WTC11 (cell line): Measurements from ENCODE around the gene GNB2. TPM values are rescaled to one million over a fixed set of nuclear protein-coding genes. Genes with fewer than 3 reads are reported as not detected.

Experiments used
- ATAC-seq: fragments of 200-7000 bp; cut with Tn5 transposase; 2 replicates; pipeline ENCODE4 v1.10.0; 2021; ENCODE audit warnings: mild to moderate bottlenecking, moderate library complexity
- CTCF ChIA-PET: fragments of 300-600 bp; sonication (Branson Sonifier 250); formaldehyde crosslinking; loops from one replicate; lab custom pipeline; 2021; ENCODE audit warnings: antibody characterized with exemption; lab: Charles Lee
- POLR2A ChIA-PET: fragments of 350-600 bp; sonication (Branson Sonifier 250); formaldehyde crosslinking; loops from one replicate; lab custom pipeline; 2021; ENCODE audit warnings: antibody characterized with exemption; lab: Charles Lee
- DNase-seq: peaks from one replicate; pipeline ENCODE4 v3.0.0; 2021; ENCODE audit warnings: low spot score
- H3K27ac Mint-ChIP-seq: 2 replicates; pipeline ENCODE4 v1.8.0; 2021; ENCODE audit warnings: mixed read lengths
- H3K27me3 Mint-ChIP-seq: 2 replicates; pipeline ENCODE4 v1.8.0; 2021; ENCODE audit warnings: low read depth, mild to moderate bottlenecking, moderate library complexity, mixed read lengths
- H3K36me3 Mint-ChIP-seq: 2 replicates; pipeline ENCODE4 v1.8.0; 2021; ENCODE audit warnings: mixed read lengths
- H3K4me1 Mint-ChIP-seq: 2 replicates; pipeline ENCODE4 v1.8.0; 2022; ENCODE audit warnings: mixed read lengths
- H3K4me3 Mint-ChIP-seq: 2 replicates; pipeline ENCODE4 v1.8.0; 2021; ENCODE audit warnings: mild to moderate bottlenecking, moderate library complexity, mixed read lengths
- H3K9me3 Mint-ChIP-seq: 2 replicates; pipeline ENCODE4 v1.8.0; 2021; ENCODE audit warnings: mixed read lengths
- GRHL2 ChIP-seq: fragments of 250-450 bp; sonication (Bioruptor Pico); IDR thresholded peaks from 2 replicates; pipeline ENCODE4 v1.8.0; 2022; ENCODE audit warnings: mild to moderate bottlenecking, moderate library complexity; ENCODE audit not compliant: insufficient replicate concordance, severe bottlenecking
- JUN ChIP-seq: sonication (generic); formaldehyde crosslinking; IDR thresholded peaks from 2 replicates; pipeline ENCODE4 v1.8.0; 2023; ENCODE audit warnings: mild to moderate bottlenecking, missing genetic modification reagents
- MXD4 ChIP-seq: fragments of 250-450 bp; sonication (Bioruptor Pico); IDR thresholded peaks from 2 replicates; pipeline ENCODE4 v1.8.0; 2021; ENCODE audit warnings: mild to moderate bottlenecking, moderate library complexity, borderline replicate concordance
- NR3C1 ChIP-seq: sonication (generic); formaldehyde crosslinking; conservative IDR thresholded peaks from 2 replicates; pipeline ENCODE4 v1.8.1; 2023; ENCODE audit warnings: low read depth, mild to moderate bottlenecking, missing genetic modification reagents
- RORB ChIP-seq: fragments of 250-450 bp; sonication (Bioruptor Pico); IDR thresholded peaks from 2 replicates; pipeline ENCODE4 v1.9.0; 2021; ENCODE audit warnings: mild to moderate bottlenecking
- SP1 ChIP-seq: sonication (generic); formaldehyde crosslinking; conservative IDR thresholded peaks from 2 replicates; pipeline ENCODE4 v1.8.1; 2022; ENCODE audit warnings: missing genetic modification reagents
- TEAD1 ChIP-seq: sonication (generic); formaldehyde crosslinking; IDR thresholded peaks from 2 replicates; pipeline ENCODE4 v1.8.0; 2022; ENCODE audit warnings: mild to moderate bottlenecking, missing genetic modification reagents
- ZNF138 ChIP-seq: sonication (generic); formaldehyde crosslinking; conservative IDR thresholded peaks from 2 replicates; pipeline ENCODE4 v1.8.1; 2022; ENCODE audit warnings: mild to moderate bottlenecking, moderate library complexity, missing genetic modification reagents
- ZNF263 ChIP-seq: sonication (generic); formaldehyde crosslinking; IDR thresholded peaks from 2 replicates; pipeline ENCODE4 v1.8.1; 2022; ENCODE audit warnings: low read depth, mild to moderate bottlenecking, moderate library complexity, missing genetic modification reagents
- total RNA-seq: library from RNA; stranded (reverse); gene quantifications from 3 replicates; pipeline ENCODE4 v1.2.3, GENCODE V29; 2021
- TF ChIP-seq, protein P1 (sequence below): sonication (generic); formaldehyde crosslinking; IDR thresholded peaks from 2 replicates; pipeline ENCODE4 v1.8.0; 2022; ENCODE audit warnings: mild to moderate bottlenecking, missing genetic modification reagents
- TF ChIP-seq, protein P2 (sequence below): fragments of 250-450 bp; sonication (Bioruptor Pico); IDR thresholded peaks from 2 replicates; pipeline ENCODE4 v1.9.0; 2021; ENCODE audit warnings: mild to moderate bottlenecking
- TF ChIP-seq, protein P3 (sequence below): fragments of 250-450 bp; sonication (Bioruptor Pico); IDR thresholded peaks from 2 replicates; pipeline ENCODE4 v1.9.0; 2021; ENCODE audit warnings: mild to moderate bottlenecking, borderline replicate concordance
- TF ChIP-seq, protein P4 (sequence below): sonication (generic); formaldehyde crosslinking; IDR thresholded peaks from 2 replicates; pipeline ENCODE4 v1.8.0; 2023; ENCODE audit warnings: missing genetic modification reagents
- TF ChIP-seq, protein P5 (sequence below): fragments of 250-450 bp; sonication (Bioruptor Pico); IDR thresholded peaks from 2 replicates; pipeline ENCODE4 v2.1.2; 2022; ENCODE audit warnings: mild to moderate bottlenecking, moderate library complexity
- TF ChIP-seq, protein P6 (sequence below): sonication (generic); formaldehyde crosslinking; IDR thresholded peaks from 2 replicates; pipeline ENCODE4 v1.8.1; 2022; ENCODE audit warnings: mild to moderate bottlenecking, moderate library complexity, missing genetic modification reagents
- TF ChIP-seq, protein P7 (sequence below): sonication (generic); formaldehyde crosslinking; IDR thresholded peaks from 2 replicates; pipeline ENCODE4 v1.8.0; 2022; ENCODE audit warnings: missing genetic modification reagents
- TF ChIP-seq, protein P8 (sequence below): sonication (generic); formaldehyde crosslinking; IDR thresholded peaks from 2 replicates; pipeline ENCODE4 v1.8.0; 2022; ENCODE audit warnings: mild to moderate bottlenecking, missing genetic modification reagents

The GNB2 gene
- total RNA-seq, 1 experiment from 2014 or later, result 194 TPM

DNA sequence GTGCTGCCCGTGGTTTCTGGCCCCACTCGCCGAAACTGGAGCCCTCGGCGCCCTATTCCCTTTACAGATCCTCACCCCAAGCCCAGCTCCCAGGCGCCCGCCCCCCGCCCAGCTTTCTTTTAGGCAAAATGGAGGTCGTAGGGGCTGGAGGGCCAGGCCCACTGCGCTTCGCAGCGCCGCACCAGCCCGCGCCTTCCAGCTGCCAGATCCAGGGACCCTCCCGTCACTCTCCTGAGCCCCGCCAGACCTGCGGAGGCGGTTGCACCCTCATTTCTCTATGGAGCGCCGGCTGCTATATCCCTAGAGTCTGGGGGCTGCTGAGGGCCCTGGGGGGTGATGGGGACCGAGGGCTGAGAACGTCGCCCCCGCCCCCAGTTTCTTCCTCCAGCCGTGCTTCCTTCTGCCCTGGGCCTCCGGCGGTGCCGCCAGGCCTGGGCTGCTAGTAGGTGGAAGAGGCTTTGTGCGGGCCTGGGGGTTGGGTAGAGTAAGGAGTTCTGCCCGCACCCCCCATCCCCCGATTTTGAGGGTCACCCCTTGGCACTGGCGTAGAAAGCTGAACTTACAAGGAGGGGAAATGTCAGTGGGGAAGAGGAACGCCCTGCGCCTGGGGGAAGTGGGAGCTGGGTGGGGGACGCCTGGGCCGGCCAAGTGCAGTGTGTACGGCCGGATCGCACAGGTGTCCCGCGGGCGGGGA is 1.0 kb downstream of the GNB2 start:
- ATAC-seq, result no peak
- H3K36me3 Mint-ChIP-seq, result peaks cover 9% of the 10 kb centered on the region
- H3K4me1 Mint-ChIP-seq, result peaks cover 7% of the 10 kb centered on the region
- peaks cover 34% of the 10 kb centered on the region for H3K27me3 Mint-ChIP-seq
- H3K4me3 Mint-ChIP-seq, result peak overlapping the region; percentile 88
- TF ChIP-seq MXD4 (CRISPR knock-in tag), result no peak
- TF ChIP-seq, protein P1, sequence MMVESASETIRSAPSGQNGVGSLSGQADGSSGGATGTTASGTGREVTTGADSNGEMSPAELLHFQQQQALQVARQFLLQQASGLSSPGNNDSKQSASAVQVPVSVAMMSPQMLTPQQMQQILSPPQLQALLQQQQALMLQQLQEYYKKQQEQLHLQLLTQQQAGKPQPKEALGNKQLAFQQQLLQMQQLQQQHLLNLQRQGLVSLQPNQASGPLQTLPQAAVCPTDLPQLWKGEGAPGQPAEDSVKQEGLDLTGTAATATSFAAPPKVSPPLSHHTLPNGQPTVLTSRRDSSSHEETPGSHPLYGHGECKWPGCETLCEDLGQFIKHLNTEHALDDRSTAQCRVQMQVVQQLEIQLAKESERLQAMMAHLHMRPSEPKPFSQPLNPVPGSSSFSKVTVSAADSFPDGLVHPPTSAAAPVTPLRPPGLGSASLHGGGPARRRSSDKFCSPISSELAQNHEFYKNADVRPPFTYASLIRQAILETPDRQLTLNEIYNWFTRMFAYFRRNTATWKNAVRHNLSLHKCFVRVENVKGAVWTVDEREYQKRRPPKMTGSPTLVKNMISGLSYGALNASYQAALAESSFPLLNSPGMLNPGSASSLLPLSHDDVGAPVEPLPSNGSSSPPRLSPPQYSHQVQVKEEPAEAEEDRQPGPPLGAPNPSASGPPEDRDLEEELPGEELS (CRISPR knock-in tag), result 0 out of 2 replicates have a peak, but pooled peaks have one; percentile 17
- no peak overlapping the region for H3K27ac Mint-ChIP-seq
- no peaks in the 10 kb centered on the region for H3K9me3 Mint-ChIP-seq
- CTCF ChIA-PET, result interaction anchor here (0.5 to 4.1 kb wide), 12 partner anchors 9 to 154 kb away, joined by 3 to 18 read pairs (median 4); partner anchors contain the start of genes GIGYF1, MOSPD3 and POP7
- no peak for DNase-seq
- POLR2A ChIA-PET, result interaction anchor here (0.6 to 1.2 kb wide), 3 partner anchors 11 to 228 kb away, joined by 3 to 12 read pairs (median 4); partner anchors contain the start of gene FBXO24

DNA sequence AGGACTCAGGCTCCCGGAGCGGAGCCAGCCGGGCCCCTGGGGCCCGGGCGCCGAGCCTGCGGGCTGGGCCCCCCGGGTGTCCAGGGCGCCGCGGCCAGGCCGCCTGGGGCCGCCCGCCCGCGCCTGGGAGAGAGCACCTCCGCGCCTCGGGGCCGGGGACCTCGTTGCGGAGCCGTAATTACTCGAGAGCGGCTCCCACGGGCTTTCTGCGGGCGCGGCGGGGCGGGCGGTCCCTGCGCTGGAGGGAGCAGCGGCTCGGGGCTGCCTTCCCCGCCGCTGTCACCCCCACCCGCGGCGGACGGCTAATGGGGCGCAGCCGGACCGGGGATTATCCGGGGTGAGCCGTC is 1.5 kb downstream of the GNB2 start:
- H3K27me3 Mint-ChIP-seq, result peaks cover 29% of the 10 kb centered on the region
- H3K36me3 Mint-ChIP-seq, result peaks cover 11% of the 10 kb centered on the region
- DNase-seq (no peak), ATAC-seq (no peak)
- ChIA-PET POLR2A (interaction anchor here (0.6 to 1.2 kb wide), 3 partner anchors 10 to 229 kb away, joined by 3 to 12 read pairs (median 4); partner anchors contain the start of gene FBXO24), CTCF (interaction anchor here (0.5 to 4.1 kb wide), 12 partner anchors 8 to 153 kb away, joined by 3 to 18 read pairs (median 4); partner anchors contain the start of genes GIGYF1, MOSPD3 and POP7)
- H3K9me3 Mint-ChIP-seq, result no peaks in the 10 kb centered on the region
- H3K27ac Mint-ChIP-seq, result no peak overlapping the region
- peak overlapping the region; percentile 88 for H3K4me3 Mint-ChIP-seq
- TF ChIP-seq, protein P2, sequence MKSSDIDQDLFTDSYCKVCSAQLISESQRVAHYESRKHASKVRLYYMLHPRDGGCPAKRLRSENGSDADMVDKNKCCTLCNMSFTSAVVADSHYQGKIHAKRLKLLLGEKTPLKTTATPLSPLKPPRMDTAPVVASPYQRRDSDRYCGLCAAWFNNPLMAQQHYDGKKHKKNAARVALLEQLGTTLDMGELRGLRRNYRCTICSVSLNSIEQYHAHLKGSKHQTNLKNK (CRISPR knock-in tag), result no peak
- TF ChIP-seq GRHL2 (no peak), SP1 (CRISPR knock-in tag) (no peak), TEAD1 (CRISPR knock-in tag) (no peak), JUN (CRISPR knock-in tag) (no peak), RORB (CRISPR knock-in tag) (no peak), ZNF263 (no peak), ZNF138 (CRISPR knock-in tag) (no peak), NR3C1 (CRISPR knock-in tag) (no peak)
- TF ChIP-seq, protein P3, sequence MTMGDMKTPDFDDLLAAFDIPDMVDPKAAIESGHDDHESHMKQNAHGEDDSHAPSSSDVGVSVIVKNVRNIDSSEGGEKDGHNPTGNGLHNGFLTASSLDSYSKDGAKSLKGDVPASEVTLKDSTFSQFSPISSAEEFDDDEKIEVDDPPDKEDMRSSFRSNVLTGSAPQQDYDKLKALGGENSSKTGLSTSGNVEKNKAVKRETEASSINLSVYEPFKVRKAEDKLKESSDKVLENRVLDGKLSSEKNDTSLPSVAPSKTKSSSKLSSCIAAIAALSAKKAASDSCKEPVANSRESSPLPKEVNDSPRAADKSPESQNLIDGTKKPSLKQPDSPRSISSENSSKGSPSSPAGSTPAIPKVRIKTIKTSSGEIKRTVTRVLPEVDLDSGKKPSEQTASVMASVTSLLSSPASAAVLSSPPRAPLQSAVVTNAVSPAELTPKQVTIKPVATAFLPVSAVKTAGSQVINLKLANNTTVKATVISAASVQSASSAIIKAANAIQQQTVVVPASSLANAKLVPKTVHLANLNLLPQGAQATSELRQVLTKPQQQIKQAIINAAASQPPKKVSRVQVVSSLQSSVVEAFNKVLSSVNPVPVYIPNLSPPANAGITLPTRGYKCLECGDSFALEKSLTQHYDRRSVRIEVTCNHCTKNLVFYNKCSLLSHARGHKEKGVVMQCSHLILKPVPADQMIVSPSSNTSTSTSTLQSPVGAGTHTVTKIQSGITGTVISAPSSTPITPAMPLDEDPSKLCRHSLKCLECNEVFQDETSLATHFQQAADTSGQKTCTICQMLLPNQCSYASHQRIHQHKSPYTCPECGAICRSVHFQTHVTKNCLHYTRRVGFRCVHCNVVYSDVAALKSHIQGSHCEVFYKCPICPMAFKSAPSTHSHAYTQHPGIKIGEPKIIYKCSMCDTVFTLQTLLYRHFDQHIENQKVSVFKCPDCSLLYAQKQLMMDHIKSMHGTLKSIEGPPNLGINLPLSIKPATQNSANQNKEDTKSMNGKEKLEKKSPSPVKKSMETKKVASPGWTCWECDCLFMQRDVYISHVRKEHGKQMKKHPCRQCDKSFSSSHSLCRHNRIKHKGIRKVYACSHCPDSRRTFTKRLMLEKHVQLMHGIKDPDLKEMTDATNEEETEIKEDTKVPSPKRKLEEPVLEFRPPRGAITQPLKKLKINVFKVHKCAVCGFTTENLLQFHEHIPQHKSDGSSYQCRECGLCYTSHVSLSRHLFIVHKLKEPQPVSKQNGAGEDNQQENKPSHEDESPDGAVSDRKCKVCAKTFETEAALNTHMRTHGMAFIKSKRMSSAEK (CRISPR knock-in tag), result no peak
- TF ChIP-seq, protein P4, sequence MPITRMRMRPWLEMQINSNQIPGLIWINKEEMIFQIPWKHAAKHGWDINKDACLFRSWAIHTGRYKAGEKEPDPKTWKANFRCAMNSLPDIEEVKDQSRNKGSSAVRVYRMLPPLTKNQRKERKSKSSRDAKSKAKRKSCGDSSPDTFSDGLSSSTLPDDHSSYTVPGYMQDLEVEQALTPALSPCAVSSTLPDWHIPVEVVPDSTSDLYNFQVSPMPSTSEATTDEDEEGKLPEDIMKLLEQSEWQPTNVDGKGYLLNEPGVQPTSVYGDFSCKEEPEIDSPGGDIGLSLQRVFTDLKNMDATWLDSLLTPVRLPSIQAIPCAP (CRISPR knock-in tag), result no peak
- TF ChIP-seq, protein P5, sequence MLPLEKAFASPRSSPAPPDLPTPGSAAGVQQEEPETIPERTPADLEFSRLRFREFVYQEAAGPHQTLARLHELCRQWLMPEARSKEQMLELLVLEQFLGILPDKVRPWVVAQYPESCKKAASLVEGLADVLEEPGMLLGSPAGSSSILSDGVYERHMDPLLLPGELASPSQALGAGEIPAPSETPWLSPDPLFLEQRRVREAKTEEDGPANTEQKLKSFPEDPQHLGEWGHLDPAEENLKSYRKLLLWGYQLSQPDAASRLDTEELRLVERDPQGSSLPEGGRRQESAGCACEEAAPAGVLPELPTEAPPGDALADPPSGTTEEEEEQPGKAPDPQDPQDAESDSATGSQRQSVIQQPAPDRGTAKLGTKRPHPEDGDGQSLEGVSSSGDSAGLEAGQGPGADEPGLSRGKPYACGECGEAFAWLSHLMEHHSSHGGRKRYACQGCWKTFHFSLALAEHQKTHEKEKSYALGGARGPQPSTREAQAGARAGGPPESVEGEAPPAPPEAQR, result no peak
- TF ChIP-seq, protein P6, sequence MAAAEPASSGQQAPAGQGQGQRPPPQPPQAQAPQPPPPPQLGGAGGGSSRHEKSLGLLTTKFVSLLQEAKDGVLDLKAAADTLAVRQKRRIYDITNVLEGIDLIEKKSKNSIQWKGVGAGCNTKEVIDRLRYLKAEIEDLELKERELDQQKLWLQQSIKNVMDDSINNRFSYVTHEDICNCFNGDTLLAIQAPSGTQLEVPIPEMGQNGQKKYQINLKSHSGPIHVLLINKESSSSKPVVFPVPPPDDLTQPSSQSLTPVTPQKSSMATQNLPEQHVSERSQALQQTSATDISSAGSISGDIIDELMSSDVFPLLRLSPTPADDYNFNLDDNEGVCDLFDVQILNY (CRISPR knock-in tag), result no peak
- TF ChIP-seq, protein P7, sequence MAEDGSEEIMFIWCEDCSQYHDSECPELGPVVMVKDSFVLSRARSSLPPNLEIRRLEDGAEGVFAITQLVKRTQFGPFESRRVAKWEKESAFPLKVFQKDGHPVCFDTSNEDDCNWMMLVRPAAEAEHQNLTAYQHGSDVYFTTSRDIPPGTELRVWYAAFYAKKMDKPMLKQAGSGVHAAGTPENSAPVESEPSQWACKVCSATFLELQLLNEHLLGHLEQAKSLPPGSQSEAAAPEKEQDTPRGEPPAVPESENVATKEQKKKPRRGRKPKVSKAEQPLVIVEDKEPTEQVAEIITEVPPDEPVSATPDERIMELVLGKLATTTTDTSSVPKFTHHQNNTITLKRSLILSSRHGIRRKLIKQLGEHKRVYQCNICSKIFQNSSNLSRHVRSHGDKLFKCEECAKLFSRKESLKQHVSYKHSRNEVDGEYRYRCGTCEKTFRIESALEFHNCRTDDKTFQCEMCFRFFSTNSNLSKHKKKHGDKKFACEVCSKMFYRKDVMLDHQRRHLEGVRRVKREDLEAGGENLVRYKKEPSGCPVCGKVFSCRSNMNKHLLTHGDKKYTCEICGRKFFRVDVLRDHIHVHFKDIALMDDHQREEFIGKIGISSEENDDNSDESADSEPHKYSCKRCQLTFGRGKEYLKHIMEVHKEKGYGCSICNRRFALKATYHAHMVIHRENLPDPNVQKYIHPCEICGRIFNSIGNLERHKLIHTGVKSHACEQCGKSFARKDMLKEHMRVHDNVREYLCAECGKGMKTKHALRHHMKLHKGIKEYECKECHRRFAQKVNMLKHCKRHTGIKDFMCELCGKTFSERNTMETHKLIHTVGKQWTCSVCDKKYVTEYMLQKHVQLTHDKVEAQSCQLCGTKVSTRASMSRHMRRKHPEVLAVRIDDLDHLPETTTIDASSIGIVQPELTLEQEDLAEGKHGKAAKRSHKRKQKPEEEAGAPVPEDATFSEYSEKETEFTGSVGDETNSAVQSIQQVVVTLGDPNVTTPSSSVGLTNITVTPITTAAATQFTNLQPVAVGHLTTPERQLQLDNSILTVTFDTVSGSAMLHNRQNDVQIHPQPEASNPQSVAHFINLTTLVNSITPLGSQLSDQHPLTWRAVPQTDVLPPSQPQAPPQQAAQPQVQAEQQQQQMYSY, result no peak
- TF ChIP-seq, protein P8, sequence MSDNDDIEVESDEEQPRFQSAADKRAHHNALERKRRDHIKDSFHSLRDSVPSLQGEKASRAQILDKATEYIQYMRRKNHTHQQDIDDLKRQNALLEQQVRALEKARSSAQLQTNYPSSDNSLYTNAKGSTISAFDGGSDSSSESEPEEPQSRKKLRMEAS (CRISPR knock-in tag), result no peak
- peaks cover 8% of the 10 kb centered on the region for H3K4me1 Mint-ChIP-seq
